HL-60/S4 treated with phorbol 12-myristate 13-acetate at 8.2 ng/mL for 4 days and 3 days (cell line): Measurements from ENCODE around the gene LMNB1.
"Not testable (repeated sequence)": the region's sequence is repeated elsewhere in the genome, so short reads cannot be mapped to it uniquely, and the experiment has no call there.

ENCODE experiments used
- in situ Hi-C: fragments of 300-500 bp; cut with MboI; formaldehyde crosslinking; loops from 2 replicates; pipeline ENCODE4 v1.15.0; 2022; ENCODE audit warnings: low sequenced_read_pairs

Gene LMNB1

GRCh38 chr5:126777975-126778674 is 1.2 kb downstream of the LMNB1 start:
- in situ Hi-C loops, result no loop called here

DNA sequence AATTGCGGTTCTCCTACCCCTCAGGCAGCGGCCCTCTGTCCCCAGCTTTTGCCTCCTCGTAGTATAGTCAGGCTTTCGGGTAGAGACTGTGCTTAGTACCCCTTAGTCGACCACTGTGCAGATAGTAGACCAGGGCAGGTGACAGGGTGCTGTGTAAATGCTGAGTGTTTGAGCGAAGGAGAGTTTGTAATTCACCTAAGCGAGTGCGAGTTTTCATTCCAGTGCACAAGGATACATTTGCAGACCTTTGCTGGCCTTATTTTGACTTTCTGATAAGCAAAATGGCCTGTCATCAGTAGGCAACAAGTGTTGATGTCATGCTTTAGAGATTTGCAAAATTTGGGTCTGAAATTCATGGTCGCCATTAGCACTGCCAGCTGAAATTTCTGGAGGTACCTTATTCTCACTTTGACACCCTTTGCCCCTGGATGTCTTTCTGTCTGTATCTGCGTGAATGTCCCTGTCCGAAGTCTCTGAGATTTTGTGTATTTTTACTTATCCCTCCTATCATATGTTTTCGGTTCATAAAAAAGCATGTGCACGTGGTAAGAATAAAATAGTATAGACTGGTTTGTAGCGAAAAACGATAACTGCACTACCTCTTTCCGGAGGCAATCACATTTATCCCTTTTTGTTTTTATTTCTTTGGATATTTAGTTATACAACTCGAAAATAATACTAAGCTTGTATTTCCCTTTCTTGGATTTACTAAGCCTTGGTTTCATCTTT is 1.9 kb downstream of the LMNB1 start:
- in situ Hi-C loops, result no loop called here

- in situ Hi-C loops, result loop anchor here (10.0 kb wide), 1 partner anchor 105 kb away; no protein-coding TSS in a partner anchor
Measured at GRCh38 chr5:126780165-126780827, 3.4 kb downstream of the LMNB1 start.

GRCh38 chr5:126788409-126788808 is 11.5 kb downstream of the LMNB1 start:
- in situ Hi-C loops, result loop anchor here (10.0 kb wide), 1 partner anchor 114 kb away; no protein-coding TSS in a partner anchor

DNA sequence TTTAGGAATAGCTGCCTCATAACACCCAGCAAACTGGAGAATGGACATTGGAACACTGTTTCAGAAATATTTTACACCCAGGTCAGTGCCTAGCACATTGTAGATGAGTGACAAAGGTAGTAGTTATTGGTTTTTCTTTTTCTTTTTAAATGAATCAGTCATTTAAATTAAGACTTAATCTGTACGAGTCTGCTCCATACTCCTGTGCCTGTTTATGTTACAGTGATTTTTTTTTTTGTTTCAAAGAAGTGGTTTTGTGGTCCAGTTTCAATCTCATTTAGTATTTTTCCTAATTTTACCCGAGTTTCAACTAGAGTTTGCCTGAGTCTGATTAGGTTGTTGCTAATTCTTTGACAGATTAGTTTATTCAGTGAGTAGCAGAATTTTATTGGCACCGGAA is 16.2 kb downstream of the LMNB1 start:
- in situ Hi-C loops, result no loop called here

GRCh38 chr5:126793648-126794047 is 16.7 kb downstream of the LMNB1 start:
- in situ Hi-C loops, result not testable (repeated sequence)

DNA sequence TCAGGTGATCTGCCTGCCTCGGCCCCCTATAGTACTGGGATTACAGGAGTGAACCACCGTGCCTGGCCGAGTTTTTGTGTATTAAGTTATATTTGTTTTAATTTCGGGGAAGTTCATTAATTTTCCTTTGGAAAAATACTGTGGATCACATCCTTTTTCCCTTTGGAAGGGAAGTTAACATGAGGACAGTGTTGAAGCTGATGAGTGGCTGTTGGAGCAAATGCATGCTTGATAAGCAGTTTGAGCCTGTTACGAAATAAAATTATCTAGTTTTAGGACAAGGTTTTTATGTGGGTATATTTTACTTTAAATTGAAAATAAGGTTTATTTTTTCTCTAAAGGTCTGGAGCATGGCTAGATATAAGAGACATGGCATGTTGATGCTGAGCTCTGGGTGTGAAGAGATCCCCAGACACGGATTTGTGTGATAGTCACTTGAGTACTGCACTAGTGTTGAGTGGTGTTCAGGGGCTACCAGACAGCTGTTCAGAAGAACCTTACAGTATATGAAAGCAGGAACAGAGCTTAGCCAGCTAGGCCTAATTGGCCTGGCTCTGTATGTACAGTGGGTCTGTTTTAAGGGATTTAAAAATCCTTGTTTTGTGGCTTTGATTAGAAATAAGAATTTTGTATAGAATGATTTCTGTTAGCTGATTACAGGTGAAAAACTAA is 17.4 kb downstream of the LMNB1 start:
- in situ Hi-C loops, result no loop called here

DNA sequence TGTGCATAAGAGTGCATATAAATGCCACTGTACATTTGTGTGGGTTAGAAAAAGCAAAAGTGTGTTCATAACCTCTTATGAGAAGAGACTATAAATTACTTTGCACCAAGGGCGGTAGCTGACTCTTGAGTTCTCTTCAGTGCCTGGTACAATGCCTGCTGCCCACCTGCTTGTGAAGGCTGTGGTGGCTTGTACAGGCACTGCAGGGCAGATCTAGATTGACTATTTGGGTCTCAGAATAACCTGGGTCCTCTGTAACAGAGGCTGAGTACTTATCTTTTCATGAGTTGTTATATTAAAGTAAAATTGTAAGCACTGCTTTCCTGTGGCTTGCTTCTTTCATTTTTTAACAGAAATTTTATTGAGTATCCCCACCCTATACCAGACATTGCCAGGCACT is 22.8 kb downstream of the LMNB1 start:
- in situ Hi-C loops, result no loop called here

- in situ Hi-C loops, result no loop called here
Measured at GRCh38 chr5:126801174-126801991, 24.4 kb downstream of the LMNB1 start.

GRCh38 chr5:126801992-126802294 is 25.0 kb downstream of the LMNB1 start:
- in situ Hi-C loops, result no loop called here

- in situ Hi-C loops, result no loop called here
Measured at GRCh38 chr5:126805063-126805462, 28.1 kb downstream of the LMNB1 start.

GRCh38 chr5:126808521-126808988 is 31.6 kb downstream of the LMNB1 start:
- in situ Hi-C loops, result no loop called here

DNA sequence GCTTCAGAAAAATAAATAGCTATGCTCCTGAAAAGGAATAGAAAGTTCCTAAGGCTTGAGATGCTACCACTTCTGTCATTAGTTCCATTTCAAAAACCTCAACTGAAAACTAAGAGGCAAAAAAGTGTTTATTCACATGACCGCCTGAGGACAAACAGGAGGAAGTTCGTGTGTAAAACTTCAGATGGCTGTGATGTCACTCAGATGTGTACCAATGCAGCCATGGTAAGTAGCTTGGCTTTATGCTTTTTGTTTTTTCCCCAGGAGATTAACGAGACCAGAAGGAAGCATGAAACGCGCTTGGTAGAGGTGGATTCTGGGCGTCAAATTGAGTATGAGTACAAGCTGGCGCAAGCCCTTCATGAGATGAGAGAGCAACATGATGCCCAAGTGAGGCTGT is 33.0 kb downstream of the LMNB1 start:
- in situ Hi-C loops, result no loop called here

DNA sequence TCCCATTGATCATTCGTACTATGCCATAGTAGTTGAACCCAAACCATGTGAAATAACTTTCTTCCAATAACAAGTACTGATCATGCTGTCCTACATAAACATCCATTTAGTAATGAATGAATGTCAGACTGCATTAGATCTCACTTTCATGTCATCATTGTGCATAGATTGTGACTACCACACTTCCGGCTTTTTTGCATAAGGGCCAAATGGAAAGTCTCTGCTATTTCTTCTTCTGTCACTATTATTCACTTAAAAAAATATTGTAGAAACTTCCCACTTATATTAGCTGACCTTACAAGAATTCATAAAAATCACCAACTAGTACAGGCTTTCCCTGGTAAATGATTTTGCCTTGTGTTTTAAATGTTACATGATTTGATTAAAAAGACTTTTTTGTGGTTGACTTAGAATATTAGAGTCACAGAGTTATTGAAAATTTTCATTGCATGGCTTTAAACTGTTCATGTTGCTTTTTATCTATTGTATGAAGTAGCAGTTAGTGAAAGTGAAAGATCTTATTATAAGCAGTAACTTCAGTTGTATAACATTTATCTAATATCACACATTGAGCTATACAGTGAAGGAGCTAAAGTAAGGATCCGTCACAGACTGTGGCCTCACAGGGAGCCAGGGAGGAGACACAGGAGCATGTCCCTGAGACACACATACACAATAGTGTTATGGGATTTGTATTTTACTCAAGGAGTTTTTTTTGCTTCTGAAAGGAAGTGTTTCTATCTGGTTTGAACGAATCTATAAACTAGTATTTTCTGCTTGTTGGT is 33.9 kb downstream of the LMNB1 start:
- in situ Hi-C loops, result no loop called here

- in situ Hi-C loops, result no loop called here
Measured at GRCh38 chr5:126811515-126812198, 34.7 kb downstream of the LMNB1 start.

DNA sequence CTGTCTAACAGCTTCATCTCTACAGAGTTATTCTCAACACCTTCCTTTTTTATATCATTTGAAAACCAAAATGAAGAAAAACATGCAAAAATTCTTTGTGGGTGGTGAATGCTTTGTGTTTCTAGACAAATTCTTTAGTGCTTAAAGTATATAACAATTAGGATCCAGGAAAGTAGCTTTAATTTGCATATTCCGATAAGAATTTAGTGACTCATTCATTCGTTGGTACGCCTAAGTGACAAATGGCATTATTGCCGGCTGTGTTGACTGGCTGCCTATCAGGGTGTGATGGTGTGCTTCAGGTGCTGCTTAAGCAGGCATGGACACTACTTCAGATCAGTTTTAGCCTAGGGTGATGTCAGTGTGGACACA is 35.2 kb downstream of the LMNB1 start:
- in situ Hi-C loops, result no loop called here

- in situ Hi-C loops, result not testable (repeated sequence)
Measured at GRCh38 chr5:126813799-126814198, 36.9 kb downstream of the LMNB1 start.

GRCh38 chr5:126814721-126815404 is 37.9 kb downstream of the LMNB1 start:
- in situ Hi-C loops, result no loop called here

DNA sequence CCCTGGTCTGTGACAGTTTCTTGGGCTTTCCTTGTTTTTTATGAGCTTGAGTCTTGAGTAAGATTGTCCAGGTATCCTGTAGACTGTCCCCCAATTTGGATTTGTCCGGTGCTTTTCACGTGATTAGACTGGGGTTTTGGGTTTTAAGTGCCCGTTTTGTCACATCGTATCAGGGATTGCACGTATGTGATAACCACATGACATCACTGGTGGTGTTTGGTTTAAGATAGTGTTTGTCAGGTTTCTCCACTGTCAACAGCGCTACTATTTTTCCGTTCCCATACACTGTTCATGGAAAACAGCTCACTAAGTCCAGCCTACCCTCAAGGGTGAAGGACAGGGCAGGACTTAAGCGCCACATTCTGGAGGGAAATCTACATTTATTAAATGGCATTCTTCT is 39.7 kb downstream of the LMNB1 start:
- in situ Hi-C loops, result no loop called here
